Chondrocyte (in vitro differentiated cells): Measurements from ENCODE around the gene AGFG2. TPM values are rescaled to one million over a fixed set of nuclear protein-coding genes. Genes with fewer than 3 reads are reported as not detected.

Experiments used
- DNase-seq: peaks from one replicate; pipeline ENCODE4 v3.0.0; 2021; ENCODE audit warnings: mixed read lengths, low spot score
- H3K27ac Mint-ChIP-seq: one replicate; pipeline ENCODE4 v1.8.0; 2021; ENCODE audit warnings: mild to moderate bottlenecking, moderate library complexity, mixed read lengths; ENCODE audit not compliant: unreplicated experiment
- H3K27me3 Mint-ChIP-seq: 2 replicates; pipeline ENCODE4 v1.8.0; 2021; ENCODE audit warnings: low read depth, mixed read lengths
- H3K36me3 Mint-ChIP-seq: 2 replicates; pipeline ENCODE4 v1.8.0; 2021; ENCODE audit warnings: low read depth, mixed read lengths
- H3K4me1 Mint-ChIP-seq: 2 replicates; pipeline ENCODE4 v1.8.0; 2021; ENCODE audit warnings: low read depth, mild to moderate bottlenecking, mixed read lengths
- H3K4me3 Mint-ChIP-seq: one replicate; pipeline ENCODE4 v1.8.0; 2021; ENCODE audit warnings: mild to moderate bottlenecking, moderate library complexity, mixed read lengths; ENCODE audit not compliant: unreplicated experiment
- H3K9me3 Mint-ChIP-seq: 2 replicates; pipeline ENCODE4 v1.8.0; 2021; ENCODE audit warnings: low read depth, mixed read lengths
- total RNA-seq: library from RNA; stranded (reverse); gene quantifications from 3 replicates; pipeline ENCODE4 v1.2.1, GENCODE V29; 2021
- TF ChIP-seq, protein P1 (sequence below): fragments of 200-600 bp; sonication (generic); IDR thresholded peaks from 2 replicates; pipeline ENCODE4 v1.5.0; 2021; ENCODE audit warnings: antibody characterized with exemption, mild to moderate bottlenecking, moderate library complexity

AGFG2 gene
- total RNA-seq, 1 donor from 2014 or later: 8.2 TPM

- Mint-ChIP-seq H3K9me3 (no peaks in the 10 kb centered on the region), H3K27me3 (no peaks in the 10 kb centered on the region), H3K36me3 (peaks cover 1% of the 10 kb centered on the region), H3K4me3 (no peak overlapping the region), H3K27ac (no peak overlapping the region), H3K4me1 (peaks cover 3% of the 10 kb centered on the region)
- no peak for DNase-seq
- TF ChIP-seq, protein P1, sequence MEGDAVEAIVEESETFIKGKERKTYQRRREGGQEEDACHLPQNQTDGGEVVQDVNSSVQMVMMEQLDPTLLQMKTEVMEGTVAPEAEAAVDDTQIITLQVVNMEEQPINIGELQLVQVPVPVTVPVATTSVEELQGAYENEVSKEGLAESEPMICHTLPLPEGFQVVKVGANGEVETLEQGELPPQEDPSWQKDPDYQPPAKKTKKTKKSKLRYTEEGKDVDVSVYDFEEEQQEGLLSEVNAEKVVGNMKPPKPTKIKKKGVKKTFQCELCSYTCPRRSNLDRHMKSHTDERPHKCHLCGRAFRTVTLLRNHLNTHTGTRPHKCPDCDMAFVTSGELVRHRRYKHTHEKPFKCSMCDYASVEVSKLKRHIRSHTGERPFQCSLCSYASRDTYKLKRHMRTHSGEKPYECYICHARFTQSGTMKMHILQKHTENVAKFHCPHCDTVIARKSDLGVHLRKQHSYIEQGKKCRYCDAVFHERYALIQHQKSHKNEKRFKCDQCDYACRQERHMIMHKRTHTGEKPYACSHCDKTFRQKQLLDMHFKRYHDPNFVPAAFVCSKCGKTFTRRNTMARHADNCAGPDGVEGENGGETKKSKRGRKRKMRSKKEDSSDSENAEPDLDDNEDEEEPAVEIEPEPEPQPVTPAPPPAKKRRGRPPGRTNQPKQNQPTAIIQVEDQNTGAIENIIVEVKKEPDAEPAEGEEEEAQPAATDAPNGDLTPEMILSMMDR: no peak
Measured at GRCh38 chr7:100565133-100565571, 26.1 kb downstream of the AGFG2 start.

DNA sequence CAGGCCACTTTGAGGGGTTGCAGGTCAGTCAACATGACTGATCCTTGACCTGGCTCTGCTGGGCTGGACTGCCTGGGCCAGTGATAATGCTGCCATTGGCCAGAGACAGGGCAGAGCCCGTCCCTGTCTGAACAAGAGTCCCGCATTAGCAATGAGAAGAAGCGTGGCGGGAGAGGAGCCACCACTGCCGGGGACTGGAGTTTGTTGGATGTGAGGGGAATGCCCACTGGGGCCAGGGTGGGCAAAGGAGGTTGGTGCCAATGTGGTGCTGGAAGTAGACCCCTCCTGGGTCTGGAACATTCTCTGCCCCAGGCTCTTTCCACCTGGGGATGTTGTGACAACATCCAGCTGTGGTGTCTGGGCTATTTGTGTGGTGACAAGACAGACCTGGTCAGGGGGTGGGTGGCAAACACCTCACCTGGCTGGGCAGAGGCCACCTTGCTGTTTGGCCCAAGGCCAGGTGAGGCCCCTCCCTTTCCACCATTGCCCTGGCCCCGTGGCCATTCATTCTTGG lies 27.1 kb downstream of the AGFG2 start:
- Mint-ChIP-seq H3K4me3 (no peak overlapping the region), H3K9me3 (no peaks in the 10 kb centered on the region), H3K27me3 (no peaks in the 10 kb centered on the region), H3K27ac (no peak overlapping the region), H3K4me1 (peaks cover 3% of the 10 kb centered on the region), H3K36me3 (peaks cover 1% of the 10 kb centered on the region)
- TF ChIP-seq, protein P1: no peak
- no peak for DNase-seq

GRCh38 chr7:100567031-100567730 lies 28.2 kb downstream of the AGFG2 start:
- H3K4me3 Mint-ChIP-seq: no peak overlapping the region
- peaks cover 3% of the 10 kb centered on the region for H3K4me1 Mint-ChIP-seq
- H3K36me3 Mint-ChIP-seq: peaks cover 1% of the 10 kb centered on the region
- H3K9me3 Mint-ChIP-seq: no peaks in the 10 kb centered on the region
- H3K27ac Mint-ChIP-seq: no peak overlapping the region
- DNase-seq: no peak
- TF ChIP-seq, protein P1: no peak
- H3K27me3 Mint-ChIP-seq: no peaks in the 10 kb centered on the region

DNA sequence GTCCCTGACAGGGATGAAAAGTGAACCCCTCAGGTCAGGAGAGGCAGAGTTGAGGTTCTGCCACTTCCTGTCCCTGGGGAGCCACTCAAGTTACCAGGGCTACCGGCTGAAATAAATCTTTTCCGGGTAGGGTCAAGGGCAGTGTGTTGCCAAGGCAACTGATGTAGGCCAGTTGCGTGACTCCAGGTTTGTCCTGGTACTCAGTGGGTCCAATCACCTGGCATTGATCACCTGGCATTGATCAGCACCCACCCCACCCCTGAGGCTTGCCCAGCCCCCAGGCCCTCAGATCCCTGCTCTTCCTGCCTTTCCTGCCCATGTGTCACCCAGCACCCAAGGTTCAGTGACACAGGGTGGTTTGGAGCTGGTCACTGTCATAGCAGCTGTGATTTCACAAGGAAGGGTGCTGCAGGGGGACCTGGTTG lies 28.8 kb downstream of the AGFG2 start:
- Mint-ChIP-seq H3K9me3 (no peaks in the 10 kb centered on the region), H3K4me3 (no peak overlapping the region), H3K36me3 (peaks cover 1% of the 10 kb centered on the region), H3K27ac (no peak overlapping the region), H3K4me1 (peaks cover 3% of the 10 kb centered on the region), H3K27me3 (no peaks in the 10 kb centered on the region)
- no peak for DNase-seq
- TF ChIP-seq, protein P1: no peak

GRCh38 chr7:100568176-100568895 lies 29.3 kb downstream of the AGFG2 start:
- TF ChIP-seq, protein P1: no peak
- no peaks in the 10 kb centered on the region for H3K27me3 Mint-ChIP-seq
- no peak for DNase-seq
- H3K9me3 Mint-ChIP-seq: no peaks in the 10 kb centered on the region
- H3K36me3 Mint-ChIP-seq: peaks cover 1% of the 10 kb centered on the region
- H3K27ac Mint-ChIP-seq: no peak overlapping the region
- peaks cover 3% of the 10 kb centered on the region for H3K4me1 Mint-ChIP-seq
- H3K4me3 Mint-ChIP-seq: no peak overlapping the region
